ENCODE results near the gene CDK4.

GRCh38 chr12:57746025-57746424, 6.1 kb downstream of the CDK4 start:
- no peak for TF ChIP-seq CTCF (IDR thresholded peaks at IDR 0.05; ENCODE audit: low read length)
- TF ChIP-seq EZH2 (IDR thresholded peaks at IDR 0.05; ENCODE audit: borderline replicate concordance, low read length), result no peak
